Activated CD8-positive, alpha-beta memory T cell treated with anti-CD3 and anti-CD28 coated beads for 4 hours (primary cell): ENCODE data around the gene ABHD14A.

Source experiments
- DNase-seq, 2 donors: peaks; one replicate each; pipeline ENCODE4 v3.0.0-alpha.2; 2020; ENCODE audit warnings: low read depth in 2 of 2

The ABHD14A gene

GRCh38 chr3:51997172-51997571 is 22.3 kb downstream of the ABHD14A start:
- DNase-seq = no peak

GRCh38 chr3:51997935-51998596 is 23.2 kb downstream of the ABHD14A start:
- DNase-seq = no peak

GRCh38 chr3:51998774-51999173 is 23.9 kb downstream of the ABHD14A start:
- no peak for DNase-seq

GRCh38 chr3:51999846-52000245 is 25.0 kb downstream of the ABHD14A start:
- no peak for DNase-seq

- DNase-seq = peak; percentile 64 to 74
These were observed 26.6 kb downstream of the ABHD14A start for GRCh38 chr3:52001443-52001974.

GRCh38 chr3:52002748-52003147 is 27.9 kb downstream of the ABHD14A start:
- no peak for DNase-seq

- no peak for DNase-seq
These were observed 29.4 kb downstream of the ABHD14A start for GRCh38 chr3:52004163-52004787.

GRCh38 chr3:52004906-52005395 is 30.1 kb downstream of the ABHD14A start:
- DNase-seq = no peak

- no peak for DNase-seq
These were observed 30.7 kb downstream of the ABHD14A start for GRCh38 chr3:52005571-52005986.

- DNase-seq = no peak
These were observed 31.4 kb downstream of the ABHD14A start for GRCh38 chr3:52006017-52006819.

- DNase-seq = no peak
These were observed 31.9 kb downstream of the ABHD14A start for GRCh38 chr3:52006820-52007133.

- no peak for DNase-seq
These were observed 32.4 kb downstream of the ABHD14A start for GRCh38 chr3:52007291-52007690.

GRCh38 chr3:52010431-52010830 is 35.6 kb downstream of the ABHD14A start:
- DNase-seq = no peak

- no peak for DNase-seq
These were observed 37.8 kb downstream of the ABHD14A start for GRCh38 chr3:52012699-52013098.

- no peak for DNase-seq
These were observed 39.1 kb downstream of the ABHD14A start for GRCh38 chr3:52013802-52014598.

GRCh38 chr3:52014613-52015012 is 39.7 kb downstream of the ABHD14A start:
- no peak for DNase-seq

GRCh38 chr3:52015438-52016228 is 40.8 kb downstream of the ABHD14A start:
- DNase-seq = no peak

GRCh38 chr3:52017586-52017985 is 42.7 kb downstream of the ABHD14A start:
- no peak for DNase-seq

- DNase-seq = no peak
These were observed 43.6 kb downstream of the ABHD14A start for GRCh38 chr3:52018319-52019000.

GRCh38 chr3:52019352-52020080 is 44.7 kb downstream of the ABHD14A start:
- no peak for DNase-seq
